NCI-H345 treated with DMSO at 0.1 percent for 48 hours (cell line): ENCODE results near the gene NMRAL1.

Experiments used
- DNase-seq: peaks from one replicate; lab custom pipeline; 2025; ENCODE audit not compliant: unreplicated experiment; lab: John Stamatoyannopoulos, UW

Gene NMRAL1

DNA sequence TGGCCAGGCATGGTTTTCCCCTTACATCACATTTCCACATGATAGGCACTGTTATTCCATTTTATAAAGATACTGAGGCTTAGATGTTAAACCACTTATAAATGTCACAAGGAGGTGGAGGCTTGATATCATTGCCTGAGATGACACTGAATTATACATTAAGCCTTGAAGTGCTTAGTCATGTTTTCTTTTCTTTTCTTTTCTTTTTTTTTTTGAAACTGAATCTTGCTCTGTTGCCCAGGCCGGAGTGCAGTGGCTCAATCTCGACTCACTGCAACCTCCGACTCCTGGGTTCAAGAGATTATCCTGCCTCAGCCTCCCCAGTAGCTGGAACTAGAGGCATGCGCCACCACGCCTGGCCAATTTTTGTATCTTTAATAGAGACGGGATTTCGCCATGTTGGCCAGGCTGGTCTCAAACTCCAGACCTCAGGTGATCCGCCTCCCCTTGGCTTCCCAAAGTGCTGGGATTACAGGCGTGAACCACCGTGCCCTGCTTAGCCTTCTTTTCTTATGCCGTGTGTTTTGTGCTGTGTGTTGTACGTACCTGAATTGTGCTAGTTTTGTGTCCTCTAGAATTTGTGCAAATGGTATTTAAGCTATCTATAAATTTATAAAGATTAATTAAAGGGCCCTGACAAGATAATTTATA is 47.6 kb downstream of the NMRAL1 start:
- DNase-seq = no peak

DNA sequence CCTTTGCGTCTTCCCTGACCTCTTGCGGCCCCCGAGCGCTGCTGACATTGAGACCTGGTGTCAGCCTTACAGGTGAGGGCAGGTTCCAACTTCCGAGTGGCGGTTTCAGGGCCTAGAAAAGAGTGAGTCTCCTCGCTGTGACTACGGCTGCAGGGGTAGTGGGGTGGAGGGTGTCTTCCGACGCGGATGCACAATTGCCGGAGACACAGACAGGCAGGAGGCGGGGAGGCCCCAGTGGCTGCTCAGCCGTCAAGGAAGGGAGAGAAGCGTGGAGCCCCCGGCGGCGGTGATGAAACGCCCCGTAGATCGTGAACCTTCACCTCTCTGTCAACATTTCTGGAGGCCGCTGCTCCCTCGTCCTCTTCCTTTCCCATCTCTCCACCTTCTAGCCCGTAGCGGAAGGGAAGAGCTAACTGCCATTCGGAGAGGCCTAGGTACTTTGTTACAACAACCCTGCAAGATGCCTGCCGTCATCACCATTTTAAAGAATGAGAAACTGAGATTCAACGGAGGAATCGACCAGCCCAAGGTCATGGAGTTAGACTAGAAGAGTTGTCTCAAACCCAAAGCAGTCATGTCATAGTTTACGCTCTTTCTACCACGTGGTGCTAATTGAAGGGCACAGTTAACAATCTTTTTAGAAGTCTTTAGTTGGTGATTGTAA is 48.3 kb downstream of the NMRAL1 start:
- DNase-seq = no peak

DNA sequence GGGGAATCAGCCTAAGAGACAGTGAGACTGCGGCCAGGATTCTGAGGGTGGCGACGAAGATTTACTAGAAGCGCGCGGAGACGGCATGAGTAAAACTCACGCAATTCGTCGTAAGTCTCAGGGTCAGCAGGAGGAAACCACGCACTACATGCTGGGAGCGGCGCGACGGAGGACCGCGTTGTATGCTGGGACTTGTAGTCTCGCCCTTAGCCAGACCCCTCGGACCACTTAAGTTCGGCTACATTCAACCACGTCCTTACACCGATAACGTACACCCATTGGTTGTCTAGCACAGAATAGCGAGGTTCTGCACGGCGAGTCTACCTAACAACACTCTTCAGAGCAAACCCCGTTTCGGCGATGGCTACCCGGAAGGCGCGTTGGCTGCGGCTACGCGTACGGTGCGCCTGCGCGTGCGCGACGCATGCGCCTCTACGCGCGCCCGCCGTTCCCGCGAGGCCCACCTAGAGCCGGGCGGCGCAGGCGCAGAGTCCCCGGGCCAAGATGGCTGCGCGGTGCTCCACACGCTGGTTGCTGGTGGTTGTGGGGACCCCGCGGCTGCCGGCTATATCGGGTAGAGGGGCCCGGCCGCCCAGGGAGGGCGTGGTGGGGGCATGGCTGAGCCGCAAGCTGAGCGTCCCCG is 48.9 kb downstream of the NMRAL1 start, which contains the start of gene DNAJA3:
DNAJA3 (plus strand) TSS at position 491 of the 643 bp plus-strand sequence; CDS start at position 505, 14 bp downstream.
- peak; percentile 96 for DNase-seq

DNA sequence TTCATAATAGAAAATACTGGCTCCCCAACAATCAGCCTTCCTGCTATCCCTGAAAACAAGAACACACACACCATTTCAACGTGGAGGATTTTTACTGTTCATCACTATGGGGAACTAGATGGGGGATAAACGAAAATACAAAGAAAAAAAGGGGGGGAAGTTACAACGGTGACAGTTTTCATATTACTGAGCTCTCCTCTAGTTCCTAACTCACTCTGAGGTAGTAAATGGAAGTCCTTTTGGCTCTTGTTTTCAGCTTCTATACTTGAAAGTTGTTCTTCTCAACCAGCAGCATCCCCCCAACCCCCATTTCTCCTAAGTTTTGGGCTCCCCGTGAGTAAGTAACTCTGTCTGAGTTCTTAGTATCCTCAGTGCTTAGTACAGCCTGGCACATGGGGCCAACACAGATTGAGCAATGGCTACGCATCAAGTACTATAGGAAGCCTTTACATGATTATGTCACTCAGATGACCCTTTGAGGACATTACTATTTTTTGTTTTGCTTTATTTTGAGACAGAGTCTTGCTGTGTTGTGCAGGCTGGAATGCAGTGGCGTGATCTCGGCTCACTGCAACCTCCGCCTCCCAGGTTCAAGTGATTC is 53.8 kb downstream of the NMRAL1 start:
- DNase-seq = no peak

DNA sequence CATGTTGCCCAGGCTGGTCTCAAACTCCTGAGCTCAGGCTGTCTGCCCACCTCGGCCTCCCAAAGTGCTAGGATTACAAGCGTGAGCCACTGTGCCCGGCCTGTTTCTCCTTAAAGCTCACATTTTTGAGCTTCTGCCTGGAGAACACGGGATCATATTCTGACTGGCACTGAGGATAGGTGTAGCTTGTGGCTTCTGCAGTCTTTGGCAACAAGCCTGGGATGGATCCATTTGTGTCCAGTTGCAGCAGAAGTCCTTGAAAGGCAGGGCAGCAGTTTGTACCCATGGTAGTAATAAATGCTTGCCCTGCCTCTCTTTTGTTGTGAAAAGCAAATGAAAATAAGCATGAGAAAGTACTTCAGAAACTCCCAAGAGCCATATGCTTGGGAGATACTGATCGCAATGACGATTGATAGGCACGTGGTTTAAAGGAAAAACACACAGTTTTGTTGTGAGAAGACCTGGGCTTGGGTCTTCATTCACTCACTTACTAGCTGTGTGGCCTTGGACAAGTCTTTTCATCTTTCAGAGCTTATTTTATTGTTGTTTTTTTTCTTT is 54.9 kb downstream of the NMRAL1 start:
- no peak for DNase-seq

DNA sequence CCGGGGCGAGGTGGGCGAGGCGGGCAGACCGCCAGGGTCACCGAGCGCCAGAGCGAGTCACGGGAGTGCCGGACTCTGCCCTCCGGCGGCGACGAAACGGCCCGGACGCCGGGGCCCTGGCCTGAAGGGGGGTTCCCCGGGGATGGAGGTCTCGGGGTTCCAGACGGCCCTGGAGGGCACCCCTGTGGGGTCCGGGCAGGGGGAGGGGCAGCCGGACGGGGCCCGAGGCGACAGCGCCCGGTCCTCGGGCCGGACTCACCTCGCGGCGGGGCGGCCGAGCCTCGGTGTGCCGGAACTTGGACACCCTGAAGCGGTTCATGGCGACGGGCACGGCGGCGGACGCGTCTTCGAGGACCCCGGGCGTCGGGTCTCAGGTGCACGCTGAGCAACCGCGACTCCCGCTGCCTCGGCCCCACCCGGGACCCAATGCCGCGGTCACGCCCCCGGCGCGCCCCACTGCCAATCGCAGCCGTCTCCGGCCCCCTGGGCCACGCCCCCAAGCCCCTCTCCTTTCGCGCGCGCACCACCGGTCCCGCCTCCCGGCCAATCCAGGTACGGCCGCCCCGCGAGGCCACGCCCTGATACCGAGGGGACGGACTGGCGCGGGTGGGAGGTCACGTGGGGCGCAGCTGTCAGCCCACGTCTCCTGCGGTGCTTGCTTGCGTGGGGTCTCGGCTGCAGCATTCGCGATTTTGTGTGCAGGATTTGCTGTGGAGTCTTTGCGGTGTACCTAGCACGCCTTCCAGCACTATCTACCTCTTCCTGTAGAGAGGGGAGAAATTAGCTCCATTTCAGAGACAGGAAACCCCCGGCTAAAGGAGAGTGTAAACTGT is 58.0 kb downstream of the NMRAL1 start, which contains the start of gene CORO7:
CORO7 (minus strand) TSS at position 397 of the 833 bp plus-strand sequence; CDS start at position 319, 78 bp downstream.
- peak; percentile 88 for DNase-seq

DNA sequence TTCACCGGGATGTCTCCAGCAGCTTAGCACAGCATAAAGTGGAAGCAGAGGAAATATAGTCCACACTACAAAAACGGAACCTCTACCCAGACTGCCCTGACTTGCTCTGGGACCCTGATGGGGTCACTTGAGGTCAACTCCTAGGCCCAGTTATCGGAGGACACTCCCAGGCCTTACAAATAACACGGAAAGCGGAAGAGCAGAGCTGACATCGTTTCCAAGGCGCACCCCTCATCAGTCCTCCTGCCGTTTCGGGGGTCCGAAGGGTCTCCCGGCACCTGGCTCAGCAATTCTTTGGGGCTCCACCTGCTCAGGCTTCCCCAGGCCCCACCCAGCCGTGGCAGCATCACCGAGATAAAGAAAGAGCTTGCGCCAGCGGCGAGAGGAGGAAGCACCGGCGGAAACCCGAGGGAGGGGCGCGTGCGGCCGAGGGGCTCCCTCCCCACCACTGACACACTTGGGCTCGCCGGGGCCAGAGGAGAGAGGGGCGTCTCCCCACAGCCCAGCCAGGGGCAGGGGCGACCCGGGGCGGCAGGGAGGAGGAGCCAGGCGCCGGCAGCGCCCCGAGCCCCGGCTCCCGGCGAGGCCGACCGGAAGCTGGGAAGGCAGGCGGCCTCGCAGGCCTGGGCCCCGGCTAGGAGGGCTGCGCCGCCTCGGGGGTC is 58.8 kb downstream of the NMRAL1 start:
- DNase-seq = no peak

DNA sequence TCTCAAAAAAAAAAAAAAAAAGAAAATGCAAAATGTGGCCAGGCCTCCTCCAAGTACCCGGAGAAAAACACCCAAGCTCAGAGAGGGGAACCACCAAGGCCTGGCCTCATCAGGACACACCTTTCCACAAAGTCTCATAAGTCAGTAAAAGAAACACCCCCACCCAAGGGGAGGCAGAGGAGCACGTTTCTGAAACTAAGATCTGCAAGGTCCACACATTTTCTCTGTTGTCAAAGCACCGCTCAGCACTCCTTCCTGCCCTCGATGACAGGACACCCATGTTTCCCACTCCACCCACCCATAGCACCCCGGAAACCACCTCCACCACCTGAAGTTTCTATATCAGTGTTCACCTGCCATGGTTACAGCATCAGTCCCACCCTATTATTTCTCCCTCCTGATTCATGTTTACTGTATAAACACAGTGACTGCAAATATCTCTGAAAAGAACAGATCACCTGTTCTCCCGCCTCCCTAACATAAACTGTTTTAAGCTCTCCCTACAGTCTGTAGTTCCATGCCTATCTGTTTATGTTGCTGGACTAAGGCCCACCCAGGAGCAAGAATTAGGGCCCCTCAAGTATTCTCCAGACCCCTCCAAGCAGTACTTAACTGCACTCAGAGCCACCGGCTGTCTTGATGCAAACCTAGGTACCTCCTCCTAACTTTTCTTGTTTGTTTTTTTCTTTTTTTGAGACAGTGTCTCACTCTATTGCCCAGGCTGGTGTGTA is 60.1 kb downstream of the NMRAL1 start:
- DNase-seq = no peak

DNA sequence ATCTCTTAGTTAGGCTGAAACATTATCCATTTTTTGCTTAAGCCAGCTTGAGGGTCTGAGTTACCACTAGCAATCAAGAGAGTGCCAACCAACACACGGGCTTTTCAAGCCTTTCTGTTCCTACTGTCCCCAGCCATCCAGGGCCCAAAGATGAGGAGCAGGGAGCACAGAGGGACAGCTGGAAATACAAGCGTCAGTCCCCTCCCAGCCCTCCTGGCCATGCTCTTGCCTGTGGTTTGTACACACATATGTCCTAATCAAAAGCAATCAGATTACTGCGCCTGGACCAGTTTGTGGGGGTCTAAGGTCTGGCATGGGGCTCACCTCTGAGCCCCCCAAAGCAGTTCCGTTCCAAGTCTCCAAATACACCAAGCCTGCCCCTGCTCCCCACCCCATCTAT is 61.6 kb downstream of the NMRAL1 start:
- no peak for DNase-seq

DNA sequence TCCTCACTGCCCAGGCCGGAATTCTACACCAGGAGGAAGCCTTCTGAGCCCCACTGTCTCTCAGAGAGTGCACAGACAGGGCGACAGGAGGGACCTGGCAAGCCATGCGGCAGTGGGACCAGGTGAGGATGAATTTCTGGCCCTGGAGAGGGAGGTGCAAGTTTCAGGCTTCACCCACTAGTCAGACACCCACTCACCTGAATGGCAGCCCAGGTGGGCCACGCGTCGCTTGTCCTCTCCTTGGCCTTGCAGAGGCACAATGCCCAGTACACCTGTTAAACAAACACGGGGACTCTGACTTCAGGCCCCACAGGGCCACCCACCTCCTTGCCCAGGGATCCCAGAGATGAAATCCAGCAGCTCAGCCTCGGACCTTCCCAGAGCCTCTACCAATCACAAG is 62.3 kb downstream of the NMRAL1 start:
- no peak for DNase-seq
